Stimulated activated CD4-positive, alpha-beta T cell treated with anti-CD3 and anti-CD28 coated beads, Interleukin-2, amount 100 ng/mL, for 48 hours (primary cell): ENCODE data around the gene MMD.
"Not testable (repeated sequence)": the region's sequence is repeated elsewhere in the genome, so short reads cannot be mapped to it uniquely, and the experiment has no call there.

Source experiments
- DNase-seq, 2 donors: peaks; one replicate each; pipeline ENCODE4 v3.0.0-alpha.2; 2020

The MMD gene, protein sequence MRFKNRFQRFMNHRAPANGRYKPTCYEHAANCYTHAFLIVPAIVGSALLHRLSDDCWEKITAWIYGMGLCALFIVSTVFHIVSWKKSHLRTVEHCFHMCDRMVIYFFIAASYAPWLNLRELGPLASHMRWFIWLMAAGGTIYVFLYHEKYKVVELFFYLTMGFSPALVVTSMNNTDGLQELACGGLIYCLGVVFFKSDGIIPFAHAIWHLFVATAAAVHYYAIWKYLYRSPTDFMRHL

GRCh38 chr17:55421179-55421934 lies at the start of gene MMD:
MMD (minus strand) TSS chr17:55421835; CDS start chr17:55421695, 140 bp downstream.
- peak; percentile 5 to 13 for DNase-seq

GRCh38 chr17:55466671-55467070 lies 45.0 kb upstream of the MMD start:
- DNase-seq = no peak

DNA sequence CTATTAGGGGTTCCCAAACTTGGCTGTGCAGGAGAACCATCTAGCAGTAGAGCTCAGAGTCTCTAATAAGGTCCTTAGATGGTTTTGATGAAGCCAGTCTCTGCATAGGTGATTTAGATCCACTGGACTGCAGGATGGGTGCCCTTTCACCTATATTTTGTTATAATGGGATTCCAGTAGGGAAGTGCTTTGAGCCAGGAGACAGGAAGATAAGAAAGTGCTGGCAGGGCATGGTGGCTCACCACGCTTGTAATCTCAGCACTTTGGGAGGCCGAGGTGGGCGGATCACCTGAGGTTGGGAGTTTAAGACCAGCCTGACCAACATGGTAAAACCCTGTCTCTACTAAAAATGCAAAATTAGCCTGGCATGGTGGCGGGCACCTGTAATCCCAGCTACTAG lies 44.1 kb upstream of the MMD start:
- DNase-seq = not testable (repeated sequence)

- DNase-seq = no peak
Observed at GRCh38 chr17:55463600-55463999, 42.0 kb upstream of the MMD start.

DNA sequence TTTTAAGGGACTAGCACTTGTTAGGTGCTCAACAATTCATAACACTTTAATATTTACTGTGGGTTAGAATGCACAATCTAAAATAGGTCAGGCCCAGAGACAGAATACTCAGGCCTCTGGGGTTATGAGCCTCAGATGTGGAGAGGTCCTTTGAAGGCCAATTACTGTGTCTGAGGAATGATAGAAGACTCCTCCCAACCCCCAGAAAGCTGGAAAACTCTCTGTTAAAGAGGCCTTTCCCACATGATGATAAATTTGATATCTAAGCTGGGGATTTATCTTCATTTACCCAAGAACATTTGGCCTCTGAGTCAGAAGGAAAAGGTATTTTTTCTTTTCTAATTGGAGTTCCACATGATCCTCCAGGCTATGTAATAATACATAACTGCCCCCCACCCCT lies 41.1 kb upstream of the MMD start:
- DNase-seq = no peak

DNA sequence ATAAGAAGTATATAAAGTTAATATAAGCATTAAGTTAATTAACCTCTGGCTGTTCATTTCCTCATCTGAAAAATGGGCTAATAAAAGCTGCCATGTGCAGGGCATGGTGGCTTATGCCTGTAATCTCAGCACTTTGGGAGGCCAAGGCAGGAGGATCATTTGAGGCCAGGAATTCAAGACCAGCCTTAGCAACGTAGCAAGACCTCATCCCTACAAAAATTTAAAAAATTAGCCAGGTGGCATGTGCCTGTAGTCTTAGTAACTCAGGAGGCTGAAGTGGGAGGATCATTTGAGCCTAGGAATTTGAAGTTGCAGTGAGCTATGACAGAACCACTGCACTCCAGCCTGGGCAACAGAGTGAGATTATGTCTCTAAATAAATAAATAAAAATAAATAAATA lies 40.6 kb upstream of the MMD start:
- no peak for DNase-seq

DNA sequence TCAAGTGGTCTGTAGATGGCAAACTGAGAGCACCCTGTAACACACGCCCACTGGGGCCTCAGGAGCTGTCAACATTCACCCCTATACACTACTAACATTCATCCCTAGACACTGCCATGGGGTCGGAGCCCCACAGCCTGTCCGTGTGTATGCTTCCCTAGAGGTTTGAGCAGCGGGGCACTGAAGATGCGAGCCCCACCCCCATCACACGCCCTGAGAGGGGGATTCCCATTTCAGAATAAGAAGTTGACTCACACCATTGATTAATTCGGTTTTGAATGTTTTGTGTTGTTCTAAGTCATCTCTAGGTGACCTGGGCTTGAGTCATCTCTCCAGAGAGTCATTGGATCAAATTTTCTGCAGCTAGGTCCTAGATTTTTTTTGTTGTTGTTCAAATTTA lies 37.3 kb upstream of the MMD start:
- peak; percentile 50 to 58 for DNase-seq

DNA sequence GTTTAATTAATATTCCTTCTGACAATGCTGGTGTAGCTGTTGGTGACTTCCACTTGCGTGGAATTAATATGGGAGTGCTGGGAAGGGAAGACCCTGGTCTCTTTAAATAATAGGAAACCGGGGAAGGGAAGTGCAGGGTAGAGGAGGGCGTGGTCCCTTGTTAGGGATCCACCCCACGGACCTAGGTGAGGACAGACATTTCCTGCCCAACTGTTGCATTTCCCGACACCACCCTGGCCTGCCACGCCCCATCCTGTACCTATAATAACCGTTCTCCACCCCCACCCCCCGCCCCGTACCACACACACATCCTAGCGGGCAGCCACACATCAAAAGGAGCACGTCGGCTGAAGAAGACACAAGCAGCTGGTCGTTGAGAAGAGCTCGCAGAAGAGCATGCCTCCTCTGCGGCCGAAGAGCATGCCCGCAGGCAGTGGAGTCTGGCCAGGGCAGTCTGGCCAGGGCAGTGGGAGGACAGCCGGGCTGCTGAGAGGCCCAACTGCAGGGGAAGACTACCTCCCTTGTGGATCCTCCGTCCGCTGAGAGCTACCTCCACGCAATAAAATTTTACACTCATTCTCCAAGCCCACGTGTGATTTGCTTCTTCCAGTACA lies 36.8 kb upstream of the MMD start:
- DNase-seq = no peak

GRCh38 chr17:55456307-55457240 lies 34.9 kb upstream of the MMD start:
- no peak for DNase-seq

- DNase-seq = no peak
Observed at GRCh38 chr17:55454906-55455474, 33.4 kb upstream of the MMD start.

DNA sequence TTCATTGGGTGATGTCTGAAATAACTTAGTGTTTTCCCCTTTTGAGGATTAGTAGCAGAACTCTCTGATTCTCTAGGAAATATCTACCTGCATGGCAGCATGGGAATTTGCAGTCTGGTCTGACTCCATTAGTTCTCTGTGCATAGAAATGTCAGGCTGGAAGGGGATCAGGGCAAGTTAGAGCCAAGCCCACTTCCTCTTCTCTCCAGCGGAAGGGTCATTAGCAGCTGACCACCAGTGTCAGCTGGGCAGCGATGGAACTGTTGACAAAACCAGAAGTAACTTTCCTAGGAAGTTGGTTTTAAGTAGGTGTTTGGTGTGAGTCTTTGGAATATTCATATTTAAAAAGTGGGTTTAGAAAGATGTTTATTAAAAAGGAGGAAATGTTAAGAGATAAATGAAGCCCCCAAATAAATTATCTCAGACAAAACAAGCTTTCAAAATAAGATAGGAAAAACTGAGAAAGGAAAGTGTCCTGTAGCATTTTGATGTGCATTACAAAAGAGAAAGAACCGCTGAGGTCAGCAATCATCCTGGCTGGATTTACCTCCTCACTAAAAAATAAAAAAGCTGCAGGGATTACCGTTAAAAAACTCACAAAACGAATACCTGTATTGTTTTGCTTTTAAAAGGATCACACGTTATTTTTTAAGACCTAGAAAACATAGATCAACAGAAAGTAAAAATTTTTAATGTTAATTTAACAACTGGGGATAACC lies 32.4 kb upstream of the MMD start:
- no peak for DNase-seq

- no peak for DNase-seq
Observed at GRCh38 chr17:55452139-55452790, 30.6 kb upstream of the MMD start.

- DNase-seq = no peak
Observed at GRCh38 chr17:55451758-55452138, 30.1 kb upstream of the MMD start.

DNA sequence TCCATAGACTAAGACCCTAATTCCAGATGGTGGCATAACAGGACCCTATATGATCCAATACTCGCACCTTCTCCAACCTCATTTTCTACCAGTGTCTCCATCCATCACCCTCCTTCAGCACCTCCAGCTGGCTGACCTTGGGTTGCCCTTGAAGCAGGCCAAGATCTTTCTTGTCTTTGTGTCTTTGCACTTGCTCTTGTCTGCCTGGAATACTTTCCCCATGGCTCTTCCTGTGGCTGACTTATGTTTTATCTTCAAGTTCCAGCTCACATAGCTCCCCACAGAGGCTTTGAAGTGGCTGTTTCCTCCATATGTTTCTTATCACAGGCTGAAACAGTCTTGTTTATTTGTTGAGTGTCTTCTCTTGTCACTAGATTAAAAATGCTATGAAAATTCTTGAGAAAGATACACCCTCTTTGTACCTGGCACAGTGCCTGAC lies 29.6 kb upstream of the MMD start:
- no peak for DNase-seq

DNA sequence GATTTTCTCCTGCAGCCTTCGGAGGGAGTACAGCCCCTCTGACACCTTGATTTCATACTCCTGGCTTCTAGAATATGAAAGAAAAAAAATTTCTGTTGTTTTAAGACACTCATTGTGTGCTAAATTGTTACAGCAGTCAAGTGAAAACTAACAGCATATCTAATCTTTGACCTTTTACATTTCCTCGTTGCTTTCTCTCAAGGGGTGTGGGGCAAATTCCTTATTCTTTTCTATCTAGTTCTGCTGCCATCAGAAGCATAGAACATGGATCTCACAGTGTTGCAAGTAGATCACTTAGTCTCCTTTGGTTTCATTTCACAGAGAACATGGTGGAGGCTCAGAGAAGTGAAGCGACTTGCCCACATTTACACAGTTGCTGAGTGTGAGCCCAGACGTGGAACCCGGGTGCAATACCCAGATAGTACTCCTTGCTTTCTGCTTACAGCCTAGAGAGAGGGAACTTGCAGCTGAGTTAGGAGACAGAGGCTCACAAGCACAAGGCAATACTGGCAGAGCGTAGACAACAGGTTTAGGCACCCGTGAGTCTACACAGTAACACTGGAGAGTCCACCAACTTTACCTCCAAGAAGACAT lies 28.7 kb upstream of the MMD start:
- no peak for DNase-seq

GRCh38 chr17:55448681-55449080 lies 27.0 kb upstream of the MMD start:
- no peak for DNase-seq

GRCh38 chr17:55446581-55447205 lies 25.1 kb upstream of the MMD start:
- DNase-seq = no peak

GRCh38 chr17:55446004-55446403 lies 24.4 kb upstream of the MMD start:
- DNase-seq = not testable (repeated sequence)

- DNase-seq = no peak
Observed at GRCh38 chr17:55444471-55445441, 23.1 kb upstream of the MMD start.
